H1 (cell line): ENCODE results near the gene PPP1CA. TPM values are rescaled to one million over a fixed set of nuclear protein-coding genes. Genes with fewer than 3 reads are reported as not detected.

Experiments
- BRCA1 ChIP-seq: IDR thresholded peaks from 2 replicates; pipeline ENCODE4 v1.6.1; 2012; ENCODE audit warnings: low read depth, low read length, improper control_type of control experiment
- CHD7 ChIP-seq: fragments of 300-600 bp; sonication (generic); IDR thresholded peaks from 2 replicates; pipeline ENCODE4 v1.7.1; 2012; ENCODE audit warnings: low read length, moderate library complexity, mild to moderate bottlenecking, inconsistent platforms; ENCODE audit not compliant: insufficient replicate concordance
- MAFK ChIP-seq: IDR thresholded peaks from 2 replicates; pipeline ENCODE4 v1.6.1; 2012; ENCODE audit warnings: low read depth, mild to moderate bottlenecking, improper control_type of control experiment, low read length
- NANOG ChIP-seq: IDR thresholded peaks from 2 replicates; pipeline ENCODE4 v1.6.1; 2011; ENCODE audit warnings: low read length, low read depth, mild to moderate bottlenecking, inconsistent platforms; ENCODE audit not compliant: insufficient read depth, poor library complexity, severe bottlenecking
- SIRT6 ChIP-seq: IDR thresholded peaks from one replicate; pipeline ENCODE4 v1.7.1; 2012; ENCODE audit warnings: low read length, inconsistent platforms
- YY1 ChIP-seq: IDR thresholded peaks from 2 replicates; pipeline ENCODE4 v1.6.1; 2011; ENCODE audit warnings: low read depth, mild to moderate bottlenecking, low read length
- polyA plus RNA-seq, 7 experiments: library from polyadenylated mRNA; depleted of rRNA in 3 of 7; stranded (reverse) in 5 of 7; unstranded in 2 of 7; fragments of >200 nt in 5 of 7; fragments of 200-250 nt in 2 of 7; gene quantifications; 1 replicate in 5 of 7; 2 replicates in 1 of 7; 4 replicates in 1 of 7; pipeline versions ENCODE4 v1.2.1 to v1.2.3, GENCODE V29; 2011 to 2013; ENCODE audit warnings: missing spikeins in 2 of 7, mixed read lengths in 2 of 7
- total RNA-seq: library from RNA; stranded (reverse); fragmentation: NEBNext Ultra II Directional; extraction: Animal tissue kit (Norgen Biotek cat#: 25700); gene quantifications from 2 replicates; pipeline ENCODE4 v1.2.1, GENCODE V29; 2021

PPP1CA gene
- total and polyA plus RNA-seq, 2 of the 8 experiments (the other 6 are each of a cell fraction or from before 2014, with no cell fraction given), result 198 to 359 TPM

DNA sequence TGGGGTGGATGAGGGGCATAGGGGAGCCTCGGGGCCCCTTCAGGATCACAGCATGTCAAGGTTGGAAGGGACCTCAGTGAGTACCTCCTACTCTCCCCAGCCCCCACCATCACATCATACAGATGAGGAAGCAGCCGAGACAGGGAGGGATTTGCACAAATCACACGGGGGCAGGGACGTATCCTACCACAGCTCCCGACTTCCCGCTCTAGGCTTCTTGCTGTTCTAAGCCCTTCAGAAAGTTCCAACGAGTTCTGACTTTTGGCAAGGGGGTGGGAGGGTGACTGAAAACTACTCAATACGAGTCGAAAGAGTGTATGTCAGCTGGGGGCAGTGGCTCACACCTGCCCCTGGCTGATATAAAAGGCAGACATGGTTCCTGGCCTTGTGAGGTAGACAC, 14.6 kb downstream of the PPP1CA start (continued):
- TF ChIP-seq CHD7 (no peak), NANOG (no peak), BRCA1 (no peak), YY1 (no peak), SIRT6 (no peak), MAFK (no peak)
